GM23338 (cell line): ENCODE results near the gene FBXO9. TPM values are rescaled to one million over a fixed set of nuclear protein-coding genes. Genes with fewer than 3 reads are reported as not detected.

Experiments
- ATAC-seq: fragments of 200-7000 bp; cut with Tn5 transposase; 3 replicates; pipeline ENCODE4 v1.9.1; 2020
- DNase-seq: peaks from one replicate; pipeline ENCODE4 v3.0.0-alpha.2; 2015; ENCODE audit warnings: low spot score
- H2AFZ ChIP-seq: fragments of 200-600 bp; sonication (generic); 2 replicates; pipeline ENCODE4 v1.8.0; 2016; ENCODE audit warnings: antibody characterized with exemption, mild to moderate bottlenecking, moderate library complexity
- H3F3A ChIP-seq: fragments of 200-600 bp; sonication (generic); replicated peaks from 2 replicates; pipeline ENCODE4 v1.8.0; 2017; ENCODE audit warnings: antibody characterized with exemption, mixed run types, low read depth
- H3K27ac ChIP-seq: fragments of 200-600 bp; sonication (generic); 2 replicates; pipeline ENCODE4 v1.6.1; 2016; ENCODE audit warnings: low read depth
- H3K27me3 ChIP-seq: fragments of 200-600 bp; sonication (generic); 2 replicates; pipeline ENCODE4 v1.8.0; 2016; ENCODE audit warnings: mild to moderate bottlenecking, mixed run types, moderate library complexity; ENCODE audit not compliant: insufficient read depth
- H3K36me3 ChIP-seq: fragments of 200-600 bp; sonication (generic); 2 replicates; pipeline ENCODE4 v1.8.0; 2016; ENCODE audit warnings: mild to moderate bottlenecking; ENCODE audit not compliant: insufficient read depth
- H3K4me1 ChIP-seq: fragments of 200-600 bp; sonication (generic); 2 replicates; pipeline ENCODE4 v1.8.0; 2016; ENCODE audit warnings: mild to moderate bottlenecking, moderate library complexity; ENCODE audit not compliant: insufficient read depth
- H3K4me2 ChIP-seq: fragments of 200-600 bp; sonication (generic); 2 replicates; pipeline ENCODE4 v1.7.1; 2017; ENCODE audit warnings: mixed run types
- H3K4me3 ChIP-seq: fragments of 200-600 bp; sonication (generic); 2 replicates; pipeline ENCODE4 v1.6.1; 2016; ENCODE audit warnings: mixed run types
- H3K79me2 ChIP-seq: fragments of 200-600 bp; sonication (generic); replicated peaks from 2 replicates; pipeline ENCODE4 v1.8.0; 2017; ENCODE audit warnings: mild to moderate bottlenecking; ENCODE audit not compliant: insufficient read depth
- H3K9me2 ChIP-seq: fragments of 200-600 bp; sonication (generic); 2 replicates; pipeline ENCODE4 v1.8.0; 2017; ENCODE audit not compliant: insufficient read depth
- H4K20me1 ChIP-seq: fragments of 200-600 bp; sonication (generic); replicated peaks from 2 replicates; pipeline ENCODE4 v1.8.0; 2017; ENCODE audit warnings: mild to moderate bottlenecking; ENCODE audit not compliant: insufficient read depth
- H3K27ac Mint-ChIP-seq: 2 replicates; pipeline ENCODE4 v1.8.0; 2020; ENCODE audit warnings: inconsistent platforms, mild to moderate bottlenecking, moderate library complexity, mixed read lengths
- H3K27me3 Mint-ChIP-seq: 3 replicates; pipeline ENCODE4 v1.8.0; 2022; ENCODE audit warnings: low read depth, mild to moderate bottlenecking, moderate library complexity, mixed read lengths, inconsistent platforms; ENCODE audit not compliant: insufficient read depth, poor library complexity
- H3K36me3 Mint-ChIP-seq: 3 replicates; pipeline ENCODE4 v1.8.0; 2021; ENCODE audit warnings: low read depth, mild to moderate bottlenecking, inconsistent platforms, moderate library complexity, mixed read lengths
- H3K4me1 Mint-ChIP-seq: 3 replicates; pipeline ENCODE4 v1.8.0; 2020; ENCODE audit warnings: mild to moderate bottlenecking, inconsistent platforms, mixed read lengths
- H3K4me3 Mint-ChIP-seq: 3 replicates; pipeline ENCODE4 v1.8.0; 2021; ENCODE audit warnings: moderate library complexity, mild to moderate bottlenecking, inconsistent platforms, mixed read lengths
- H3K9me3 Mint-ChIP-seq: 3 replicates; pipeline ENCODE4 v1.8.0; 2020; ENCODE audit warnings: moderate library complexity, mild to moderate bottlenecking, inconsistent platforms, mixed read lengths
- CREB1 ChIP-seq: fragments of 250-450 bp; sonication (Bioruptor Pico); IDR thresholded peaks from 2 replicates; pipeline ENCODE4 v1.5.0; 2020; ENCODE audit warnings: low read depth, mild to moderate bottlenecking, moderate library complexity
- EZH2 ChIP-seq: fragments of 200-600 bp; sonication (generic); IDR thresholded peaks from one replicate; pipeline ENCODE4 v1.8.0; 2017; ENCODE audit warnings: antibody characterized with exemption, mild to moderate bottlenecking, low read depth; ENCODE audit not compliant: unreplicated experiment
- NANOG ChIP-seq: IDR thresholded peaks from 2 replicates; pipeline ENCODE4 v1.6.1; 2016; ENCODE audit warnings: antibody characterized with exemption, borderline replicate concordance
- POLR2AphosphoS5 ChIP-seq: IDR thresholded peaks from 2 replicates; pipeline ENCODE4 v1.6.1; 2016; ENCODE audit warnings: antibody characterized with exemption, low read depth
- polyA plus RNA-seq: library from polyadenylated mRNA; unstranded; fragments of >200 nt; fragmentation: Nextera tagmentation; extraction: Ambion mirVana; gene quantifications from 2 replicates; pipeline ENCODE4 v1.2.1, GENCODE V29; 2016
- total RNA-seq: library from RNA; depleted of rRNA; stranded (reverse); fragments of >200 nt; shearing (Covaris generic); gene quantifications from 2 replicates; pipeline ENCODE4 v1.2.3, GENCODE V29; 2014
- TF ChIP-seq, protein P1 (sequence below): fragments of 250-450 bp; sonication (Bioruptor Pico); IDR thresholded peaks from 2 replicates; pipeline ENCODE4 v1.5.0; 2020; ENCODE audit warnings: mild to moderate bottlenecking, moderate library complexity
- TF ChIP-seq, protein P2 (sequence below), 2 experiments: fragments of 200-600 bp in 1 of 2; sonication (generic) in 1 of 2; conservative IDR thresholded peaks; 2 replicates each; pipeline versions ENCODE4 v1.5.1 to v1.6.1; 2016 to 2017; ENCODE audit warnings: antibody characterized with exemption in 2 of 2, low read depth in 2 of 2, mild to moderate bottlenecking in 2 of 2, moderate library complexity in 1 of 2

FBXO9 gene
- total and polyA plus RNA-seq, 2 experiments from 2014 or later = 29.8 to 32.8 TPM

DNA sequence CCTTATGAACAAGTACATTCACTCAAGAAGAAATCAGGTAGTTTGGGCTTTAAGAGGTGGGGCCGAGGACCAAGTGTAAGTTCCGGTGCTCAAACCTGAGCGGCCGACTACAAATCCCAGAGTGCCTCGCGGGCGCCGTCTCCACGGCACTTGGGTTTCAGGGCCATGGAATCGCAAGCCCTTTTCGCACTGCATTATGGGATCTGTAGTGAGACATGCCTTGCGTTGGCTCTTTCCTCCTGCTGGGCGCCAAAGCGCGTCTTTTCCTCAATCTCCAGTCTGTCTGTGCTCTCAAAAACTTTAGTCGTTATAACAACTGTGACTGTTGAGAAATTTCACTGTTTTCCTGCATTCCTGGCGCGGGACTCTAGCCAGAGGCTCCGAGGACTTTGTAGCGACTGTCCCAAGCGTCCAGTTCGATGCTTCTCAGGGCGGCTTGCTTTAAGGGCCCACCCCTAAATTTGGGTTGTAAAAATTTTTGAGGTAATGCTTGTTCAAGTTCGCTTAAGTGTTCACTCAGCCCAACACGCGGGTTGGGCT, 408 bp upstream of the FBXO9 start (continued):
- TF ChIP-seq, protein P1, sequence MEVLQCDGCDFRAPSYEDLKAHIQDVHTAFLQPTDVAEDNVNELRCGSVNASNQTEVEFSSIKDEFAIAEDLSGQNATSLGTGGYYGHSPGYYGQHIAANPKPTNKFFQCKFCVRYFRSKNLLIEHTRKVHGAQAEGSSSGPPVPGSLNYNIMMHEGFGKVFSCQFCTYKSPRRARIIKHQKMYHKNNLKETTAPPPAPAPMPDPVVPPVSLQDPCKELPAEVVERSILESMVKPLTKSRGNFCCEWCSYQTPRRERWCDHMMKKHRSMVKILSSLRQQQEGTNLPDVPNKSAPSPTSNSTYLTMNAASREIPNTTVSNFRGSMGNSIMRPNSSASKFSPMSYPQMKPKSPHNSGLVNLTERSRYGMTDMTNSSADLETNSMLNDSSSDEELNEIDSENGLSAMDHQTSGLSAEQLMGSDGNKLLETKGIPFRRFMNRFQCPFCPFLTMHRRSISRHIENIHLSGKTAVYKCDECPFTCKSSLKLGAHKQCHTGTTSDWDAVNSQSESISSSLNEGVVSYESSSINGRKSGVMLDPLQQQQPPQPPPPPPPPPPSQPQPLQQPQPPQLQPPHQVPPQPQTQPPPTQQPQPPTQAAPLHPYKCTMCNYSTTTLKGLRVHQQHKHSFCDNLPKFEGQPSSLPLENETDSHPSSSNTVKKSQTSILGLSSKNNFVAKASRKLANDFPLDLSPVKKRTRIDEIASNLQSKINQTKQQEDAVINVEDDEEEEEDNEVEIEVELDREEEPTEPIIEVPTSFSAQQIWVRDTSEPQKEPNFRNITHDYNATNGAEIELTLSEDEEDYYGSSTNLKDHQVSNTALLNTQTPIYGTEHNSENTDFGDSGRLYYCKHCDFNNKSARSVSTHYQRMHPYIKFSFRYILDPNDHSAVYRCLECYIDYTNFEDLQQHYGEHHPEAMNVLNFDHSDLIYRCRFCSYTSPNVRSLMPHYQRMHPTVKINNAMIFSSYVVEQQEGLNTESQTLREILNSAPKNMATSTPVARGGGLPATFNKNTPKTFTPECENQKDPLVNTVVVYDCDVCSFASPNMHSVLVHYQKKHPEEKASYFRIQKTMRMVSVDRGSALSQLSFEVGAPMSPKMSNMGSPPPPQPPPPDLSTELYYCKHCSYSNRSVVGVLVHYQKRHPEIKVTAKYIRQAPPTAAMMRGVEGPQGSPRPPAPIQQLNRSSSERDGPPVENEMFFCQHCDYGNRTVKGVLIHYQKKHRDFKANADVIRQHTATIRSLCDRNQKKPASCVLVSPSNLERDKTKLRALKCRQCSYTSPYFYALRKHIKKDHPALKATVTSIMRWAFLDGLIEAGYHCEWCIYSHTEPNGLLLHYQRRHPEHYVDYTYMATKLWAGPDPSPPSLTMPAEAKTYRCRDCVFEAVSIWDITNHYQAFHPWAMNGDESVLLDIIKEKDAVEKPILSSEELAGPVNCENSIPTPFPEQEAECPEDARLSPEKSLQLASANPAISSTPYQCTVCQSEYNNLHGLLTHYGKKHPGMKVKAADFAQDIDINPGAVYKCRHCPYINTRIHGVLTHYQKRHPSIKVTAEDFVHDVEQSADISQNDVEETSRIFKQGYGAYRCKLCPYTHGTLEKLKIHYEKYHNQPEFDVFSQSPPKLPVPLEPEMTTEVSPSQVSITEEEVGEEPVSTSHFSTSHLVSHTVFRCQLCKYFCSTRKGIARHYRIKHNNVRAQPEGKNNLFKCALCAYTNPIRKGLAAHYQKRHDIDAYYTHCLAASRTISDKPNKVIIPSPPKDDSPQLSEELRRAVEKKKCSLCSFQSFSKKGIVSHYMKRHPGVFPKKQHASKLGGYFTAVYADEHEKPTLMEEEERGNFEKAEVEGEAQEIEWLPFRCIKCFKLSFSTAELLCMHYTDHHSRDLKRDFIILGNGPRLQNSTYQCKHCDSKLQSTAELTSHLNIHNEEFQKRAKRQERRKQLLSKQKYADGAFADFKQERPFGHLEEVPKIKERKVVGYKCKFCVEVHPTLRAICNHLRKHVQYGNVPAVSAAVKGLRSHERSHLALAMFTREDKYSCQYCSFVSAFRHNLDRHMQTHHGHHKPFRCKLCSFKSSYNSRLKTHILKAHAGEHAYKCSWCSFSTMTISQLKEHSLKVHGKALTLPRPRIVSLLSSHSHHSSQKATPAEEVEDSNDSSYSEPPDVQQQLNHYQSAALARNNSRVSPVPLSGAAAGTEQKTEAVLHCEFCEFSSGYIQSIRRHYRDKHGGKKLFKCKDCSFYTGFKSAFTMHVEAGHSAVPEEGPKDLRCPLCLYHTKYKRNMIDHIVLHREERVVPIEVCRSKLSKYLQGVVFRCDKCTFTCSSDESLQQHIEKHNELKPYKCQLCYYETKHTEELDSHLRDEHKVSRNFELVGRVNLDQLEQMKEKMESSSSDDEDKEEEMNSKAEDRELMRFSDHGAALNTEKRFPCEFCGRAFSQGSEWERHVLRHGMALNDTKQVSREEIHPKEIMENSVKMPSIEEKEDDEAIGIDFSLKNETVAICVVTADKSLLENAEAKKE (CRISPR knock-in tag) = no peak
- TF ChIP-seq, protein P2, sequence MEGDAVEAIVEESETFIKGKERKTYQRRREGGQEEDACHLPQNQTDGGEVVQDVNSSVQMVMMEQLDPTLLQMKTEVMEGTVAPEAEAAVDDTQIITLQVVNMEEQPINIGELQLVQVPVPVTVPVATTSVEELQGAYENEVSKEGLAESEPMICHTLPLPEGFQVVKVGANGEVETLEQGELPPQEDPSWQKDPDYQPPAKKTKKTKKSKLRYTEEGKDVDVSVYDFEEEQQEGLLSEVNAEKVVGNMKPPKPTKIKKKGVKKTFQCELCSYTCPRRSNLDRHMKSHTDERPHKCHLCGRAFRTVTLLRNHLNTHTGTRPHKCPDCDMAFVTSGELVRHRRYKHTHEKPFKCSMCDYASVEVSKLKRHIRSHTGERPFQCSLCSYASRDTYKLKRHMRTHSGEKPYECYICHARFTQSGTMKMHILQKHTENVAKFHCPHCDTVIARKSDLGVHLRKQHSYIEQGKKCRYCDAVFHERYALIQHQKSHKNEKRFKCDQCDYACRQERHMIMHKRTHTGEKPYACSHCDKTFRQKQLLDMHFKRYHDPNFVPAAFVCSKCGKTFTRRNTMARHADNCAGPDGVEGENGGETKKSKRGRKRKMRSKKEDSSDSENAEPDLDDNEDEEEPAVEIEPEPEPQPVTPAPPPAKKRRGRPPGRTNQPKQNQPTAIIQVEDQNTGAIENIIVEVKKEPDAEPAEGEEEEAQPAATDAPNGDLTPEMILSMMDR (conservative IDR thresholded peaks at IDR 0.05; ENCODE audit: low read depth in 2 of 2) = no peak
- TF ChIP-seq EZH2 (no peak), CREB1 (CRISPR knock-in tag) (peak; percentile 44; the same call in 1 of the 2 replicates)

DNA sequence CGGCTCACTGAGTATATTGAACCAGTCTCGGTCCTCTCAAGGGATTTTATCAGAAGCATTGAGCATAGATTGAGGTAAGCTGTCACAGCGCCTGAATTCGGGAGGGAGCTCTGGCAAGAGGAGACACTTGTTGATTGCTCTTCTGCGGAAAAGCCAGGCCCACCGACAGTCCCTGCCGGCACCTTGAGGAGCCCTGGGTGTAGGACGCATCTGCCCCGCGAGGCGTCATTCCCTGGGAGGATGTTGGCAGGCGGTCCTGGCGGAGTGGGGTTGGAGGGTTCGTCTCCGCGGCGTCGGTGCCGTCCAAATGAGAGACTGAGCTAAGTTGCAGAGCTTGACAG, 843 bp downstream of the FBXO9 start:
- peak overlapping the region; percentile 67 for H2AFZ ChIP-seq
- peak overlapping the region; percentile 78 for H3K4me3 ChIP-seq
- no peak for TF ChIP-seq EZH2
- TF ChIP-seq, protein P1 (CRISPR knock-in tag) = no peak
- no peak for TF ChIP-seq POLR2AphosphoS5
- TF ChIP-seq NANOG = no peak

More for the DNA sequence above, 843 bp downstream of the FBXO9 start:
- peaks cover 23% of the 10 kb centered on the region for H3K79me2 ChIP-seq
- H3K36me3 ChIP-seq = no peaks in the 10 kb centered on the region
- H4K20me1 ChIP-seq = peaks cover 4% of the 10 kb centered on the region
- H3K27ac ChIP-seq = no peak overlapping the region
- H3K27me3 ChIP-seq = no peaks in the 10 kb centered on the region
- H3K9me2 ChIP-seq = no peaks in the 10 kb centered on the region
- Mint-ChIP-seq H3K9me3 (no peaks in the 10 kb centered on the region), H3K27ac (no peak overlapping the region), H3K4me3 (peak overlapping the region; percentile 99), H3K36me3 (no peaks in the 10 kb centered on the region), H3K27me3 (peaks cover 8% of the 10 kb centered on the region), H3K4me1 (peaks cover 11% of the 10 kb centered on the region; the same call in 2 of the 3 replicates)
- H3F3A ChIP-seq = no peaks in the 10 kb centered on the region
- H3K4me1 ChIP-seq = peaks cover 10% of the 10 kb centered on the region
- no peak for DNase-seq
- H3K4me2 ChIP-seq = peak overlapping the region; percentile 79
- no peak; the same call in 2 of the 3 replicates for ATAC-seq
